Thyroid gland (tissue), 4 donors: Measurements from ENCODE around the gene PCCA. TPM values are rescaled to one million over a fixed set of nuclear protein-coding genes. Genes with fewer than 3 reads are reported as not detected.

Experiments used
- DNase-seq, 2 donors: peaks; one replicate each; pipeline ENCODE4 v3.0.0-alpha.2; 2019
- H3K27ac ChIP-seq, 3 donors: fragments of 200-600 bp; sonication (generic); 1 replicate in 2 of 3; 2 replicates in 1 of 3; pipeline ENCODE4 v1.5.1; 2016 to 2019; ENCODE audit warnings: mild to moderate bottlenecking in 1 of 3, moderate library complexity in 1 of 3
- H3K27me3 ChIP-seq: fragments of 200-600 bp; sonication (generic); one replicate; pipeline ENCODE4 v1.5.1; 2019
- H3K36me3 ChIP-seq, 2 donors: fragments of 200-600 bp; sonication (generic); one replicate each; pipeline ENCODE4 v1.5.1; 2016 to 2019
- H3K4me1 ChIP-seq, 2 donors: fragments of 200-600 bp; sonication (generic); one replicate each; pipeline ENCODE4 v1.5.1; 2017 to 2019
- H3K4me3 ChIP-seq, 3 donors: fragments of 200-600 bp; sonication (generic); replicated peaks in 1 of 3; 1 replicate in 2 of 3; 2 replicates in 1 of 3; pipeline ENCODE4 v1.5.1; 2016; ENCODE audit warnings: mild to moderate bottlenecking in 1 of 3
- H3K9me3 ChIP-seq: fragments of 200-600 bp; sonication (generic); one replicate; pipeline ENCODE4 v1.5.1; 2017
- POLR2A ChIP-seq, 2 donors: fragments of 450-650 bp; IDR thresholded peaks; one replicate each; pipeline ENCODE4 v1.6.1; 2017; ENCODE audit warnings: antibody characterized with exemption in 2 of 2, mild to moderate bottlenecking in 2 of 2, moderate library complexity in 1 of 2
- WGBS, 2 donors: methylation state at CpG; one replicate each; pipeline ENCODE4 v1.1.5; 2017; 5-methylcytosine and 5-hydroxymethylcytosine counted together
- intact Hi-C: fragments of 100-400 bp; cut with DNase I; formaldehyde crosslinking; loops from one replicate; pipeline ENCODE4 v1.15.1; 2023
- total RNA-seq, 4 donors: library from RNA; depleted of rRNA; stranded (reverse); fragments of >200 nt; gene quantifications; one replicate each; pipeline ENCODE4 v1.2.3, GENCODE V29; 2016
- TF ChIP-seq, protein P1 (sequence below), 6 experiments: fragments of 200-600 bp in 3 of 6; fragments of 450-650 bp in 3 of 6; sonication (generic) in 3 of 6; IDR thresholded peaks; one replicate each; pipeline ENCODE4 v1.5.1; 2016 to 2019; ENCODE audit warnings: antibody characterized with exemption in 6 of 6, mild to moderate bottlenecking in 2 of 6, inconsistent platforms in 1 of 6, moderate library complexity in 1 of 6

Gene PCCA
- total RNA-seq, 4 donors from 2014 or later: 54.3 to 95.2 (median 67.7) TPM

DNA sequence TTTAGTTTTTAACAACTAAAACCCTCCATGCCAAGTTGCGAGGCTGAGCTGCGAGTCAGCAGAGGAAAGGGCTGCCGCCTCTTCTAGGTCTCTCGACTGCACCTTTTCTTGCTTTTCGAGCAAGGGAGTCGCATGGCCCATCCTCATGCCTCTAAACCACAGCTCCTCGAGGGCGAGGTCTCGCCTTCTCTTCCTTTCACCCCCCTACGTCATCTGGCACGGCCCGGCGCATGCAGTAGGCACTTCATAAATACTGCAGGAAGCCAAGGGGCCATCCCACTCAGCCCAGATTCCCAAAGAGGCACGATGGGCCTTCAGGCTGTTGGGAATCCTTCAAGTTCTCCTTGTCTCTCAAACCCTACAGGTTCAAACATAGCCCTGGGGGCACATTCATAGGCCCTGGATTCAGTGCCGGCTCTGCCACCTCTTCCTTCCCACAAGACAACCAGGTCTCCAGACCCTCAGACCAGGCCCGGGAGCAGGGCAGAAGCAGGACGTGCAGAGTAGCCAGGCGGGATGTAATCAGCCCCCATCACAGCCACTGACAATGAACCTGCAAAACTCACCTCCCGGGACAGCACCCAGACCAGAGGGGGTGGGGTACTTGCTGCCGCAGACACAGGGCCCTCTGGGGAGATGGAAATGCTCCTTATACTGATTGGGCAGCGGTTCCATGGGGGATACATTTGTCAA is 458.0 kb downstream of the PCCA start:
- Histone ChIP-seq H3K27me3 (no peaks in the 10 kb centered on the region), H3K9me3 (no peaks in the 10 kb centered on the region), H3K36me3 (no peaks in the 10 kb centered on the region), H3K4me3 (no peak overlapping the region), H3K4me1 (peaks cover 0 to 6% of the 10 kb centered on the region in 2 donors), H3K27ac (no peak overlapping the region)
- TF ChIP-seq, protein P1, sequence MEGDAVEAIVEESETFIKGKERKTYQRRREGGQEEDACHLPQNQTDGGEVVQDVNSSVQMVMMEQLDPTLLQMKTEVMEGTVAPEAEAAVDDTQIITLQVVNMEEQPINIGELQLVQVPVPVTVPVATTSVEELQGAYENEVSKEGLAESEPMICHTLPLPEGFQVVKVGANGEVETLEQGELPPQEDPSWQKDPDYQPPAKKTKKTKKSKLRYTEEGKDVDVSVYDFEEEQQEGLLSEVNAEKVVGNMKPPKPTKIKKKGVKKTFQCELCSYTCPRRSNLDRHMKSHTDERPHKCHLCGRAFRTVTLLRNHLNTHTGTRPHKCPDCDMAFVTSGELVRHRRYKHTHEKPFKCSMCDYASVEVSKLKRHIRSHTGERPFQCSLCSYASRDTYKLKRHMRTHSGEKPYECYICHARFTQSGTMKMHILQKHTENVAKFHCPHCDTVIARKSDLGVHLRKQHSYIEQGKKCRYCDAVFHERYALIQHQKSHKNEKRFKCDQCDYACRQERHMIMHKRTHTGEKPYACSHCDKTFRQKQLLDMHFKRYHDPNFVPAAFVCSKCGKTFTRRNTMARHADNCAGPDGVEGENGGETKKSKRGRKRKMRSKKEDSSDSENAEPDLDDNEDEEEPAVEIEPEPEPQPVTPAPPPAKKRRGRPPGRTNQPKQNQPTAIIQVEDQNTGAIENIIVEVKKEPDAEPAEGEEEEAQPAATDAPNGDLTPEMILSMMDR (IDR thresholded peaks at IDR 0.05): no peak
- no peak for TF ChIP-seq POLR2A (IDR thresholded peaks at IDR 0.05)
- intact Hi-C loops: no loop called here
- 94 to 98% methylated on average over 20 to 21 of the region's 21 CpGs for WGBS, 2 donors
- DNase-seq: no peak

DNA sequence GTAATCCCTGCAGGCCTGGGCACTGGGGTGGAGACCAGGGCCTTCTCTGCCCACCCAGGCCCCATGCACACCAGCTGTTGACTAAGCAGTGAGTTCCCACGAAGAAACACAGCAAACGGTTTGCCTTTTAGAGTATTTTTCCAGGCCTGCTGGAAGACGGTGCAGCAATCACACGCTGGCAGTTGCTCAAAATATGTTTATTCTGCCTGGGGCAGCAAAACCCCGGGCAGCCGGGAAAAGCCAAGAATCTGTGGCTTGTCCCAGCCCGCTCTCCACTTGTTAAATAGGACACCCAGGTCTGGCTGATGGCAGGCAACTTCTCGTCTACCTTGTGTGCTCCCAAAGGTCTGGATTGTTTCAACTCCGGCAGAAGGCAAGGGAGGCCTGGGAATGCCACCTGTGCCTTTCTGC is 458.9 kb downstream of the PCCA start:
- H3K4me3 ChIP-seq: no peak overlapping the region
- WGBS, 2 donors: 38 to 49% methylated on average over 9 of the region's 9 CpGs
- intact Hi-C loops: no loop called here

GRCh38 chr13:100549316-100549715 is 460.4 kb downstream of the PCCA start:
- TF ChIP-seq, protein P1 (IDR thresholded peaks at IDR 0.05): no peak
- TF ChIP-seq POLR2A (IDR thresholded peaks at IDR 0.05): no peak
- 92 to 94% methylated on average over 5 to 9 of the region's 9 CpGs for WGBS, 2 donors
- intact Hi-C loops: no loop called here

More for the DNA sequence above, 458.9 kb downstream of the PCCA start:
- TF ChIP-seq, protein P1 (IDR thresholded peaks at IDR 0.05): no peak
- no peak for TF ChIP-seq POLR2A (IDR thresholded peaks at IDR 0.05)
- Histone ChIP-seq H3K4me1 (peaks cover 0 to 6% of the 10 kb centered on the region in 2 donors), H3K9me3 (no peaks in the 10 kb centered on the region), H3K27ac (peak overlapping the region in 1 of 3 donors; percentile 42), H3K27me3 (no peaks in the 10 kb centered on the region), H3K36me3 (no peaks in the 10 kb centered on the region)
- DNase-seq: peak; percentile 48 to 71

DNA sequence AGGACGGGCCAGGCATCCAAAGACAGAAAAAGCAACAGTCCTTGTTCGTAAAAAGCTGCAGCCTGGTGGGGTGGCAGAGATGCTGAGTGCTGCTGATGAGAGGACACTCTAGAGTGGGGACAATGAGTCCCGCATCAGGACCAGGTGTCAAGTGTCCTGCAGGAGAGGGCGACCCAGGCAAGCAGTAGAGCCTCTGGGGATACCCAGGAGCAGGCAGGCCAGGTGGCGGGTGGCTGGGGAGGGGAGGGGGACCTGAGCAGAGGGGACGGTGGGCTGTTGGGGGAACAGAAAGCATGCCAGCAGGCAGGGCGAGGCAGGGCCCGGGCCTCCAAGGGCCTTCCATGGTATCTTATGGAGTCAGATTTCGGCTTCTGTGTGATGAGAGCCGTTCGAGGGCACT is 463.9 kb downstream of the PCCA start:
- no peaks in the 10 kb centered on the region for H3K9me3 ChIP-seq
- no peak overlapping the region for H3K4me3 ChIP-seq
- H3K27me3 ChIP-seq: no peaks in the 10 kb centered on the region
- intact Hi-C loops: no loop called here
- no peak overlapping the region for H3K27ac ChIP-seq
- H3K36me3 ChIP-seq: no peaks in the 10 kb centered on the region
- TF ChIP-seq POLR2A (IDR thresholded peaks at IDR 0.05): no peak
- TF ChIP-seq, protein P1 (IDR thresholded peaks at IDR 0.05): no peak
- H3K4me1 ChIP-seq: peaks cover 0 to 3% of the 10 kb centered on the region in 2 donors
- WGBS, 2 donors: 92 to 93% methylated on average over 11 of the region's 11 CpGs
- DNase-seq: no peak

More at GRCh38 chr13:100549316-100549715, 460.4 kb downstream of the PCCA start:
- no peaks in the 10 kb centered on the region for H3K36me3 ChIP-seq
- H3K27ac ChIP-seq: no peak overlapping the region
- no peak overlapping the region for H3K4me3 ChIP-seq
- H3K4me1 ChIP-seq: peaks cover 0 to 6% of the 10 kb centered on the region in 2 donors
- H3K9me3 ChIP-seq: no peaks in the 10 kb centered on the region
- no peak for DNase-seq
- H3K27me3 ChIP-seq: no peaks in the 10 kb centered on the region

DNA sequence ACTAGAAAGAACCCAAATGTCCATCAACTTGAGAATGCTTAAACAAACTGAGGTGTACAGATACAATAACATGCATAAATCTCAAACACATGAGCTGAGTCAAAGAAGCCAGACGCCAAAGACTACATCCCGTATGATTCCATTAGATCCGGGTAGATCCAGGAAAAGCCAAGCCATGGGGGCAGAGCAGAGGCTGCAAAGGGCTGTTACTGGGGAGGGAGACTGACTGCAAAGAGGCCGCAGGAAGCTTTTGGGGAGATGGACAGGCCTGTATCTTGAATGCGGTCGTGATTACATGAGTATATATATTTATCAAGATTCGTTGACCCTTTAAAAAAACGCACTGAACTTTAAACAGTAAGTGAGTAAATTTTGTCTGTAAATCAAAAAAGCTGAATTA is 471.0 kb downstream of the PCCA start:
- H3K36me3 ChIP-seq: no peaks in the 10 kb centered on the region
- H3K4me1 ChIP-seq: no peaks in the 10 kb centered on the region
- DNase-seq: no peak
- TF ChIP-seq, protein P1 (IDR thresholded peaks at IDR 0.05): no peak
- TF ChIP-seq POLR2A (IDR thresholded peaks at IDR 0.05): no peak
- H3K27me3 ChIP-seq: no peaks in the 10 kb centered on the region
- intact Hi-C loops: no loop called here
- no peak overlapping the region for H3K4me3 ChIP-seq
- 90 to 91% methylated on average over 8 of the region's 8 CpGs for WGBS, 2 donors
- no peaks in the 10 kb centered on the region for H3K9me3 ChIP-seq
- no peak overlapping the region for H3K27ac ChIP-seq
